Measurements from ENCODE around the gene ALDH4A1. TPM values are rescaled to one million over a fixed set of nuclear protein-coding genes. Genes with fewer than 3 reads are reported as not detected.
A peak's percentile ranks its signal among the peaks of the same experiment; 100 is the strongest.

Gene ALDH4A1
- total RNA-seq, 1 experiment from 2014 or later, result 26.1 TPM

GRCh38 chr1:18913065-18913835 is 10.9 kb upstream of the ALDH4A1 start:
- H3K79me2 ChIP-seq (ENCODE audit: insufficient read depth, low read length), result no peaks in the 10 kb centered on the region
- no peak overlapping the region for H2AFZ ChIP-seq (ENCODE audit: low read length)
- WGBS (ENCODE audit: extremely low coverage, insufficient read length, low lambda C conversion rate), result no CpG with 5 or more reads among the region's 22 CpGs
- no peak overlapping the region for H2BK12ac ChIP-seq (ENCODE audit: insufficient read length, low read depth, low read length)
- H4K91ac ChIP-seq (ENCODE audit: insufficient read length, low read depth, low read length), result no peak overlapping the region
- Mint-ChIP-seq H3K4me1 (peaks cover 7 to 12% of the 10 kb centered on the region in 2 experiments), H3K4me3 (no peak overlapping the region), H3K27me3 (ENCODE audit: low read depth) (no peaks in the 10 kb centered on the region), H3K27ac (peak overlapping the region in 2 of 3 experiments; percentile 24 to 92; a peak in 1 of 7 replicates), H3K9me3 (no peaks in the 10 kb centered on the region; a peak in 1 of 5 replicates), H3K36me3 (ENCODE audit: insufficient read depth in 1 of 3, low read depth in 3 of 3) (no peaks in the 10 kb centered on the region; a peak in 2 of 7 replicates)
- H3K56ac ChIP-seq (ENCODE audit: insufficient read length, low read depth, low read length), result no peak overlapping the region
- no peak overlapping the region for H2BK20ac ChIP-seq (ENCODE audit: low read depth, low read length, poor library complexity, severe bottlenecking)
- DNase-seq, result peak; percentile 92
- peak; percentile 100 for TF ChIP-seq CTCF (conservative IDR thresholded peaks at IDR 0.05)
- H2BK5ac ChIP-seq (ENCODE audit: insufficient read length, low read length), result no peak overlapping the region
- no peaks in the 10 kb centered on the region for H3K9me3 ChIP-seq (ENCODE audit: control insufficient read depth, low read depth, low read length)
- no peaks in the 10 kb centered on the region for H3K4me1 ChIP-seq (ENCODE audit: insufficient read depth, low read length)
- H3K23ac ChIP-seq (ENCODE audit: insufficient read length, low read depth, low read length), result no peak overlapping the region
- H4K5ac ChIP-seq (ENCODE audit: insufficient read length, low read depth, low read length), result no peak overlapping the region
- no peaks in the 10 kb centered on the region for H4K20me1 ChIP-seq (ENCODE audit: control insufficient read depth, insufficient read depth, insufficient read length)
- no peaks in the 10 kb centered on the region for H3K23me2 ChIP-seq (ENCODE audit: insufficient read length, low read depth, low read length, poor library complexity, severe bottlenecking)
- no peak overlapping the region for H2BK15ac ChIP-seq (ENCODE audit: low read depth, low read length)
- H2AK5ac ChIP-seq (ENCODE audit: insufficient read length, low read length), result no peak overlapping the region
- H3K4ac ChIP-seq (ENCODE audit: low read depth, low read length), result no peak overlapping the region
- no peak overlapping the region for H3K9ac ChIP-seq (ENCODE audit: extremely low read depth, insufficient read length, low read length)
- no peak overlapping the region for H3K27ac ChIP-seq (ENCODE audit: insufficient read length, low read depth, low read length)
- no peak overlapping the region for H2BK120ac ChIP-seq (ENCODE audit: low read depth, low read length, poor library complexity, severe bottlenecking)
- no peak overlapping the region for H3K4me2 ChIP-seq (ENCODE audit: insufficient read depth, insufficient read length, low read length)
- no peak overlapping the region for H3T11ph ChIP-seq (ENCODE audit: low read length)
- H3K79me1 ChIP-seq (ENCODE audit: insufficient read depth, low read depth, low read length, poor library complexity, severe bottlenecking), result no peaks in the 10 kb centered on the region
- H3K27me3 ChIP-seq (ENCODE audit: insufficient read depth, low read length), result no peaks in the 10 kb centered on the region
- no peak overlapping the region for H4K8ac ChIP-seq (replicated peaks; ENCODE audit: insufficient read length, low read depth, low read length)
- no peak overlapping the region for H3K14ac ChIP-seq (ENCODE audit: insufficient read depth, low read length)
- no peak overlapping the region for H3K18ac ChIP-seq (ENCODE audit: insufficient read length, low read depth, low read length)
